ENCODE measurements around the gene CCSER2. TPM values are rescaled to one million over a fixed set of nuclear protein-coding genes. Genes with fewer than 3 reads are reported as not detected.
A peak's percentile ranks its signal among the peaks of the same experiment; 100 is the strongest.

Gene CCSER2
- total and polyA plus RNA-seq, 7 donors = 10.2 to 101 (median 83.2) TPM

- Histone ChIP-seq H3K4me1 (no peaks in the 10 kb centered on the region), H3K27me3 (no peaks in the 10 kb centered on the region), H3K4me3 (no peak overlapping the region), H3K27ac (no peak overlapping the region), H3K9me3 (peaks cover 0 to 4% (median 0%) of the 10 kb centered on the region in 4 donors), H3K36me3 (no peaks in the 10 kb centered on the region)
- intact Hi-C loops (cut with DNase I) = no loop called here
- WGBS, 2 donors = 15 to 71% methylated on average over 2 of the region's 2 CpGs
- TF ChIP-seq POLR2A (IDR thresholded peaks at IDR 0.05) = no peak
- no peak for DNase-seq
These were observed 87.8 kb downstream of the CCSER2 start for GRCh38 chr10:84416245-84416555.

- 95 to 96% methylated on average over 1 of the region's 1 CpG for WGBS, 2 donors
- Histone ChIP-seq H3K27me3 (no peaks in the 10 kb centered on the region), H3K4me1 (peaks cover 0 to 50% (median 24%) of the 10 kb centered on the region in 4 donors), H3K36me3 (no peaks in the 10 kb centered on the region), H3K27ac (peak overlapping the region; percentile 77 to 88 (median 81)), H3K4me3 (no peak overlapping the region), H3K9me3 (no peaks in the 10 kb centered on the region)
- no peak for TF ChIP-seq EP300 (IDR thresholded peaks at IDR 0.05)
- no peak for TF ChIP-seq POLR2A (IDR thresholded peaks at IDR 0.05)
- TF ChIP-seq CTCF (IDR thresholded peaks at IDR 0.05) = no peak
- no peak for TF ChIP-seq POLR2AphosphoS5 (IDR thresholded peaks at IDR 0.05)
- DNase-seq = no peak
- intact Hi-C loops (cut with DNase I) = no loop called here
These were observed 95.3 kb downstream of the CCSER2 start for GRCh38 chr10:84423719-84424118.

DNA sequence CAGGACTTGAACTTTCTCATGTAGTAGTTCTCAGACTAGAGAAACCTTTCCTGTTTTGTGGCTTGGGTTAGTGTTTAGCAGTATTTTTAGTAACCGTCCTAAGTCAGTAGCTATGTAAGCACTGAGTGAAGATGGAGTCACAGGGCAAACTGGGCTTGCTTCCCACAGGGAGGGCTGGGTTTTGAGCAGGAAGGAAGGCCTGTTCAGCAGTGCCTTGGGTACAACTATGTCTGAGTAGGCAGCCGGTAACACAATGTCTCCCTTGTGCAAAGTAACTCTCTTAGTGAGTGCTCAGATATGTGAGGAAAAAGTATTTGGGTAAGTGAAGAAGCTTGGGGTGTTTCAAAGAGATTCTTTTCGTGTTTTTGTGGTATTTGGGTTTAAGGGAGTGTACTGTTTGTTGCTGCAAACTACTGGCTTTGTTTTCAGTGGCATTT, 96.4 kb downstream of the CCSER2 start:
- WGBS, 2 donors = 5 to 6% methylated on average over 3 of the region's 3 CpGs
- no peaks in the 10 kb centered on the region for H3K27me3 ChIP-seq
- H3K4me3 ChIP-seq = peak overlapping the region; percentile 11 to 45 (median 36)
- peak overlapping the region; percentile 77 to 88 (median 81) for H3K27ac ChIP-seq
- intact Hi-C loops (cut with DNase I) = no loop called here
- no peaks in the 10 kb centered on the region for H3K36me3 ChIP-seq
- H3K4me1 ChIP-seq = peaks cover 0 to 52% (median 24%) of the 10 kb centered on the region in 4 donors
- H3K9me3 ChIP-seq = no peaks in the 10 kb centered on the region
- DNase-seq = peak; percentile 96
- TF ChIP-seq POLR2AphosphoS5 (IDR thresholded peaks at IDR 0.05) = peak; percentile 74 to 93 (median 78)
- no peak for TF ChIP-seq CTCF (IDR thresholded peaks at IDR 0.05)
- peak; percentile 30 to 52 for TF ChIP-seq POLR2A (IDR thresholded peaks at IDR 0.05)
- TF ChIP-seq EP300 (IDR thresholded peaks at IDR 0.05) = peak in 3 of 4 donors; percentile 18 to 74 (median 73)

- WGBS, 2 donors = 94 to 97% methylated on average over 5 of the region's 5 CpGs
- Histone ChIP-seq H3K27ac (peak overlapping the region in 2 of 4 donors; percentile 83 to 88), H3K36me3 (no peaks in the 10 kb centered on the region), H3K9me3 (no peaks in the 10 kb centered on the region), H3K4me1 (peaks cover 0 to 62% (median 31%) of the 10 kb centered on the region in 4 donors), H3K27me3 (no peaks in the 10 kb centered on the region), H3K4me3 (no peak overlapping the region)
- DNase-seq = no peak
- intact Hi-C loops (cut with DNase I) = loop anchor here (2.0 kb wide), 1 partner anchor 97 kb away; no protein-coding TSS in a partner anchor
- no peak for TF ChIP-seq POLR2AphosphoS5 (IDR thresholded peaks at IDR 0.05)
- TF ChIP-seq EP300 (IDR thresholded peaks at IDR 0.05) = no peak
- TF ChIP-seq POLR2A (IDR thresholded peaks at IDR 0.05) = no peak
- TF ChIP-seq CTCF (IDR thresholded peaks at IDR 0.05) = no peak
These were observed 99.7 kb downstream of the CCSER2 start for GRCh38 chr10:84427903-84428650.

GRCh38 chr10:84428711-84429110, 100.3 kb downstream of the CCSER2 start:
- Histone ChIP-seq H3K4me3 (no peak overlapping the region), H3K36me3 (no peaks in the 10 kb centered on the region), H3K4me1 (peaks cover 0 to 59% (median 31%) of the 10 kb centered on the region in 4 donors), H3K9me3 (no peaks in the 10 kb centered on the region), H3K27me3 (no peaks in the 10 kb centered on the region), H3K27ac (no peak overlapping the region)
- TF ChIP-seq POLR2A (IDR thresholded peaks at IDR 0.05) (no peak), CTCF (IDR thresholded peaks at IDR 0.05) (no peak), EP300 (IDR thresholded peaks at IDR 0.05) (no peak), POLR2AphosphoS5 (IDR thresholded peaks at IDR 0.05) (no peak)
- DNase-seq = no peak
- WGBS, 2 donors = 95% methylated on average over 2 of the region's 2 CpGs
- intact Hi-C loops (cut with DNase I) = loop anchor here (2.0 kb wide), 1 partner anchor 98 kb away; no protein-coding TSS in a partner anchor
